Hepatocyte (in vitro differentiated cells): ENCODE results near the gene CRISPLD2.

ENCODE experiments used
- CTCF ChIP-seq: fragments of 200-600 bp; sonication (generic); IDR thresholded peaks from 2 replicates; pipeline ENCODE4 v1.5.1; 2016; ENCODE audit warnings: antibody characterized with exemption, mild to moderate bottlenecking; ENCODE audit not compliant: poor library complexity
- EZH2 ChIP-seq: fragments of 200-600 bp; sonication (generic); IDR thresholded peaks from 2 replicates; pipeline ENCODE4 v1.6.1; 2016; ENCODE audit warnings: antibody characterized with exemption, mild to moderate bottlenecking, borderline replicate concordance
- EZH2phosphoT487 ChIP-seq: fragments of 200-600 bp; sonication (generic); IDR thresholded peaks from one replicate; pipeline ENCODE4 v1.6.1; 2018; ENCODE audit warnings: antibody characterized with exemption, mild to moderate bottlenecking, low read depth, moderate library complexity; ENCODE audit not compliant: unreplicated experiment, severe bottlenecking

GRCh38 chr16:84891149-84891795, 71.5 kb downstream of the CRISPLD2 start:
- TF ChIP-seq CTCF (no peak), EZH2 (no peak), EZH2phosphoT487 (no peak)
